AG04450 (cell line): ENCODE data around the gene PTPRB. TPM values are rescaled to one million over a fixed set of nuclear protein-coding genes. Genes with fewer than 3 reads are reported as not detected.

ENCODE experiments used
- CTCF ChIA-PET: fragments of 300-600, 350-600 bp; formaldehyde crosslinking; extraction: SDS; loops from one replicate; lab custom pipeline; 2022; ENCODE audit warnings: antibody characterized with exemption, inconsistent platforms; lab: Charles Lee
- POLR2A ChIA-PET: fragments of 350-600 bp; formaldehyde crosslinking; extraction: SDS; loops from one replicate; lab custom pipeline; 2021; ENCODE audit warnings: antibody characterized with exemption, inconsistent platforms; lab: Yijun Ruan, JAX
- DNase-seq: peaks from one replicate; pipeline ENCODE4 v3.0.0-alpha.2; 2011; ENCODE audit warnings: low read depth, low spot score
- H3K27ac ChIP-seq: one replicate; pipeline ENCODE4 v1.5.1; 2012; ENCODE audit warnings: low read depth, low read length, control low read depth
- H3K27me3 ChIP-seq: one replicate; pipeline ENCODE4 v1.6.0; 2012; ENCODE audit warnings: low read length; ENCODE audit not compliant: control insufficient read depth, insufficient read depth
- H3K4me3 ChIP-seq: 2 replicates; pipeline ENCODE4 v1.5.1; 2011; ENCODE audit warnings: mild to moderate bottlenecking, low read depth, low read length, control low read depth
- H3K9me3 ChIP-seq: 2 replicates; pipeline ENCODE4 v1.5.1; 2012; ENCODE audit warnings: low read length; ENCODE audit not compliant: control insufficient read depth, insufficient read depth
- CTCF ChIP-seq: IDR thresholded peaks from 2 replicates; pipeline ENCODE4 v1.5.1; 2011; ENCODE audit warnings: low read depth, low read length, control low read depth, inconsistent platforms
- polyA plus RNA-seq: library from polyadenylated mRNA; depleted of rRNA; stranded (reverse); fragments of >200 nt; gene quantifications from 2 replicates; pipeline ENCODE4 v1.2.3, GENCODE V29; 2011

PTPRB gene
- polyA plus RNA-seq, 1 experiment, result 0.02 TPM

DNA sequence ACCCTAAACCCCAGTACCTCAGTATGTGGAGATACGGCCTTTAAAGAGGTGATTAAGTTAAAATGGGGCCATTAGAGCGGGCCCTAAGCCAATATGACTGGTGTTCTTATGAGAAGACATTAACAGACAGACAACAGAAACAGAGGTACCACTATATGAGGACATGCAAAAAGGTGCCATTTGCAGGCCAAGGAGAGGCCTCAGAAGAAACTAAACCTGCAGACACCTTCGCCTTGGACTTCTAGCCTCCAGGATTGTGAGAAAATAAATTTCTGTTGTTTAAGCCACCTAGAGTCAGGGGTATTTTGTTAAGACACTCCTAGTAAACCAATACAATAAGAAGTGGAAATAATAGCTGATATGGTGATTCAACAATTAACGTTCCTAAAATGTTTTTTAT, 32.6 kb downstream of the PTPRB start:
- POLR2A ChIA-PET, result no interaction called here
- CTCF ChIA-PET, result no interaction called here

GRCh38 chr12:70603044-70603443, 34.2 kb downstream of the PTPRB start:
- no peak overlapping the region for H3K27ac ChIP-seq
- no peaks in the 10 kb centered on the region for H3K9me3 ChIP-seq
- CTCF ChIA-PET, result interaction anchor here (0.7 to 1.1 kb wide), 2 partner anchors 130 to 1326 kb away, joined by 3 to 11 read pairs; no protein-coding TSS in a partner anchor
- DNase-seq, result no peak
- H3K27me3 ChIP-seq, result no peaks in the 10 kb centered on the region
- TF ChIP-seq CTCF, result no peak
- POLR2A ChIA-PET, result interaction anchor here (0.6 kb wide), 1 partner anchor 91 kb away, joined by 5 read pairs; no protein-coding TSS in a partner anchor
- H3K4me3 ChIP-seq, result no peak overlapping the region

More for the DNA sequence above, 32.6 kb downstream of the PTPRB start:
- Histone ChIP-seq H3K9me3 (no peaks in the 10 kb centered on the region), H3K27ac (no peak overlapping the region), H3K27me3 (peaks cover 5% of the 10 kb centered on the region), H3K4me3 (no peak overlapping the region)
- TF ChIP-seq CTCF, result no peak
- no peak for DNase-seq

- POLR2A ChIA-PET, result no interaction called here
- H3K27ac ChIP-seq, result no peak overlapping the region
Measured at GRCh38 chr12:70598467-70599193, 38.6 kb downstream of the PTPRB start.

GRCh38 chr12:70592664-70593063, 44.6 kb downstream of the PTPRB start:
- H3K4me3 ChIP-seq, result no peak overlapping the region
- H3K9me3 ChIP-seq, result no peaks in the 10 kb centered on the region
- TF ChIP-seq CTCF, result no peak
- ChIA-PET CTCF (interaction anchor here (0.6 to 1.3 kb wide), 2 partner anchors 100 to 128 kb away, joined by 7 to 8 read pairs; no protein-coding TSS in a partner anchor), POLR2A (no interaction called here)
- no peak overlapping the region for H3K27ac ChIP-seq
- no peaks in the 10 kb centered on the region for H3K27me3 ChIP-seq
- DNase-seq, result no peak

More at GRCh38 chr12:70598467-70599193, 38.6 kb downstream of the PTPRB start:
- Histone ChIP-seq H3K27me3 (no peaks in the 10 kb centered on the region), H3K9me3 (no peaks in the 10 kb centered on the region), H3K4me3 (no peak overlapping the region)
- TF ChIP-seq CTCF, result no peak
- no peak for DNase-seq
- CTCF ChIA-PET, result interaction anchor here (0.8 to 1.1 kb wide), 2 partner anchors 9 to 22 kb away, joined by 3 to 4 read pairs; no protein-coding TSS in a partner anchor
